ENCODE data around the gene PSMC3IP.
"Not testable (repeated sequence)": the region's sequence is repeated elsewhere in the genome, so short reads cannot be mapped to it uniquely, and the experiment has no call there.

PSMC3IP gene

DNA sequence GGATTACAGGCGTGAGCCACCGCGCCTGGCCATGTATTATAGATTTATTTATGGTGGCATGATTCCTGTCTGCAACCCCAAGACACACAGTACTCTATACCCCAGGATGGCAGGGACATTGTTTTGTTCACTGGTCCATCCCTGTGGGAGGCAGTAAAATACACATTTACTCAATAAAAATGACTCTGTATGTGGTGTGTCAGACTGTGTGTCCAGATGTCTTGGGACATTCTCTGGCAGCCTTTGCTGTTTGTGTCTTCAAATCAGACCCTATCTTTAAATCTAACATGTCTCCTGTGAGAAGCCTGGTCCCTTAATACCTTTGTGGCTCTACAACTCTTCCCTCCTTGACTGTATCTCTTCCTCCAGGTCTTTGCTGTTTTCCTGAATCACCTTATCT is 17.3 kb downstream of the PSMC3IP start:
- no peak for DNase-seq (ENCODE audit: low read depth)

DNA sequence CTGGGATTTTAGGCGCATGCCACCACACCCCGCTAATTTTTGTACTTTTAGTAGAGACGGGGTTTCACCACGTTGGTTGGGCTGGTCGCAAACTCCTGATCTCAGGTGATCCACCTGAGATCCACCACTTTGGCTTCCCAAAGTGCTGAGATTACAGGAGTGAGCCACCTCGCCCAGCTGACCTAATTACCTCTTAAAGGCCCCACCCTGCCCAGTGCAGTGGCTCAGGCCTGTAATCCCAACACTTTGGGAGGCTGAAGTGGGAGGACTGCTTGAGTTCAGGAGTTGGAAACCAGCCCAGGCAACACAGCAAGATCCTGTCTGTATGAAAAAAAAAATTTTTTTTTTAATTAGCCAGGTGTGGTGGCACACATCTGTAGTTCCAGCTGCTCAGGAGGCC is 18.5 kb downstream of the PSMC3IP start:
- no peak for DNase-seq (ENCODE audit: low read depth)

DNA sequence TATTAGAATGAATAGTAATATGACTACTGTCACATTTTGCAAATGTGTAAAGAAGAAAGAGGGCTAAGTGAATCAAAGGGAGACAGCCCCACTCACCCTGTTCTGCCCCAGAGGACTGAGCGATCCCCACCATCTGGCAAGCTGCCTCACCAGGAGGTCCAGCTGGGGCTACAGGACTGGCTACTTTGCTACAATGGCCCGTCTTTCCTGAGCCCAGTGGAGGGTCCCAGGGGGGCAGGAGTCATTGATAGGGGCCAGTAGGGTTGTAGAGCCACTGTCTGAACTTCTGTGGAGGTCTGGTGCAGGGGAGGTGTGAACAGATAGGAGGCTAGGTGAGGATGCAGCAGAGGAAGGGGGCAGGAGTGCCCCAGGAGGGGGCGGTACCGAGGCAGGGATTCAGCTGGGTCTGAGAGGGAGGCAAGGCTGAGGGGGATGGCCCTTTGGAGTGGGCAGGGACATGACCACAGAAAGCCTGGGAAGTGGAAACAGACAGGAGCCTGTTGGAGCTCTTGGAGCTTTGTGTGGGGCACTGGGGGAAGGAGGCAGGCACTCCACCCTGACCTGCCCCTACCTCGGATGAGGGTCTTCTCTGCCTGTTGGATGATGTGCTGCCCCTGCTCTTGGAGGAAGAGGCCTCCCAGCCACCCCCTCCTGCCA is 21.4 kb downstream of the PSMC3IP start:
- not testable (repeated sequence) for DNase-seq (ENCODE audit: low read depth)

DNA sequence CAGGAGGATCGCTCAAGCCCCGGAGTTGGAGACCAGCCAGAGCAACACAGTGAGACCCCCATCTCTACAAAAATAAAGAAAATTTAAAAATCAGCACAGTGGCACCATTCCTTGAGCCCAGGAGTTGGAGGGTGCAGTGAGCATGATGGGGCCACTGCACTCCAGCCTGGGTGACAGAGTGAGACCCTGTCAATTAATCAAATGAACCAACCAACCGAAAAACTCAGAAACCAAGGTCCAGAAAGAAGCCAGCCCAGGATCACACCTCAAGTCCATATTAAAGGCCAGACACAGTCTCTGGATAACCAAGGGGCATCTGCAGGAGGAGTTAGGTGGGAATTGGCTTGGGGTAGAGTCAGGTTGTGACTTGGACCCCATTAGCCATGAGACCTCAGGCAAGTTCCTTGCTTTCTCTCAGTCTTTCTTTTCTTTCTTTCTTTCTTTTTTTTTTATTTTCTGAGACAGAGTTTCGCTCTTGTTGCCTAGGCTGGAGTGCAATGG is 22.4 kb downstream of the PSMC3IP start:
- no peak for DNase-seq (ENCODE audit: low read depth)

DNA sequence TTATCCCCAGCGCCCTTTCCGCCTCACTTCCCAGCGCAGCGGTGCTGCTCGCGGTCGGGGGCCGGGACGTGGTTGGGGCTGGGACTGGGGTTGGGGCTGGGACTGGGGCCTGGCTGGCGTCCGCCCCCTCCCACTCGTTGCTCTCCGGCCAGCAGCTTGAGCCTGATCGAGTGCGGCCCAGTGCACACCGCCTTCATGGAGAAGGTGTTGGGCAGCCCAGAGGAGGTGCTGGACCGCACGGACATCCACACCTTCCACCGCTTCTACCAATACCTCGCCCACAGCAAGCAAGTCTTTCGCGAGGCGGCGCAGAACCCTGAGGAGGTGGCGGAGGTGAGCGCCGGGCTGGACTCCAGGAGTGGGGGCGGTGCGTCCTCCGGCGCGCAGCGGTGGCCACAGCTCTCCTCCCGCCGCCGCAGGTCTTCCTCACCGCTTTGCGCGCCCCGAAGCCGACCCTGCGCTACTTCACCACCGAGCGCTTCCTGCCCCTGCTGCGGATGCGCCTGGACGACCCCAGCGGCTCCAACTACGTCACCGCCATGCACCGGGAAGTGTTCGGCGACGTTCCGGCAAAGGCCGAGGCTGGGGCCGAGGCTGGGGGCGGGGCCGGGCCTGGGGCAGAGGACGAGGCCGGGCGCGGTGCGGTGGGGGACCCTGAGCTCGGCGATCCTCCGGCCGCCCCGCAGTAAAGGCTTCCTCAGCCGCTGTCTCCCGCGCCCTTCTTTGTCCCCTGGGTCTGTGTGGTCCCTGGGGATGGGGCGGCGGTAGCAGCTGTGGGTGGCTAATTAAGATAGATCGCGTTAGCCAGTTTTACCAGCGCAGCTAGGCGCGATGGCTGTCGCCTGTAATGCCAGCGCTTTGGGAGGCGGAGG is 23.0 kb downstream of the PSMC3IP start:
- no peak for DNase-seq (ENCODE audit: low read depth)

DNA sequence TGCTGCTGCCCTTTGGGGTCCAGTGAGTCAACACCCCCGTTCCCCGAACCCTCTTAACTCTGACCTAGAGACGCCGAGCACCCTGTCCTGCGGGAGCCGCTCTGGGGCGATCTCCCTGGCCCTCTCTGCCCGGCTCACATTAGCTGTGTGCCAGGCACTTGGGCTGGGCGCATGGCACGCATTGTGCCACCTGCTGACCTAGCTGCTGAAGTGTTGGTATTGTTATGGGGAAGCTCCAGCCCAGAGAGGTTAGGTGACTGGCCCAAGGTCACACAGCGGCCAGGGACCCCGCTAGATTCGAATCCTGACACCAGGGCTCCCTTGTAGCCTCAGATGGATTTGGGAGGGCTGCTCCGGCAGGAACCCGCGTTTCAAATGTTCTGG is 23.7 kb downstream of the PSMC3IP start:
- DNase-seq (ENCODE audit: low read depth), result no peak

DNA sequence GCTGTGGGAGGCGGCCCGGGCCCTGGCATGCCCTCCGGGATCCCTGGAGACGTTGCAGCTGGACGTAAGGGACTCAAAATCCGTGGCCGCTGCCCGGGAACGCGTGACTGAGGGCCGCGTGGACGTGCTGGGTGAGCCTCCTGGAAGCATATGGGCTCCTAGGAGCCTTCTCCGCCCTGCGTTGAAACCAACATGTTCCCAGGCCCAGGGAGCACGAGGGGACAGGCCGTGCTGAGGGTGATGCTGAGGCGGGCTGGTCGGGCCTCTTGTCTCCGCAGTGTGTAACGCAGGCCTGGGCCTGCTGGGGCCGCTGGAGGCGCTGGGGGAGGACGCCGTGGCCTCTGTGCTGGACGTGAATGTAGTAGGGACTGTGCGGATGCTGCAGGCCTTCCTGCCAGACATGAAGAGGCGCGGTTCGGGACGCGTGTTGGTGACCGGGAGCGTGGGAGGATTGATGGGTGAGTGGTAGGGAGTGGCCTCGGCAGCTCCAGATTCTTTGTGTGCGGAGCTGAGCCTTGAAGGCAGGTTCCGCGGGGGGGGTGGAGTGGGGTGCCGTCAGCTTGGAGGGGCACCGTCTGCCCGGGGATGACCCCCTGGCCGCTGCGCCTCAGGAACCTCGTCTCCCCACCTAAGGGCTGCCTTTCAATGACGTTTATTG is 24.2 kb downstream of the PSMC3IP start:
- no peak for DNase-seq (ENCODE audit: low read depth)

DNA sequence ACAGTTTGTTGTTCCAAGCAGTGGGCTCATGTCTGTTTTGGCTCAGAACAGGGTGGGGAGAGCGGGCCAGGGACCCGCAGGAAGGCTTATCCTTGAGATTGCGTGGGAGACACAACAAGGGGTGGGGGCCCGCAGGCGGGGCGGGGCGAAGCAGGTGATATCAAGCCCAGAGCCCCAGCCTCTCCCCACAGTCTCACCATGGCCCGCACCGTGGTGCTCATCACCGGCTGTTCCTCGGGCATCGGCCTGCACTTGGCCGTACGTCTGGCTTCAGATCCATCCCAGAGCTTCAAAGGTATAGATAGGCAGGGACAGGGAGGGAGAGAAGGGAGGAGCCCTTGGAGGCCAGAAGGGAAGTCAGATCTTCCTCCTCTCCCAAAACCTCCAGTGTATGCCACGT is 24.8 kb downstream of the PSMC3IP start, which contains the start of gene HSD17B1:
Gene HSD17B1, plus strand, starts transcription at position 188 of the 400 bp plus-strand sequence. Its CDS starts 11 bp downstream, at position 199.
- DNase-seq (ENCODE audit: low read depth), result not testable (repeated sequence)

DNA sequence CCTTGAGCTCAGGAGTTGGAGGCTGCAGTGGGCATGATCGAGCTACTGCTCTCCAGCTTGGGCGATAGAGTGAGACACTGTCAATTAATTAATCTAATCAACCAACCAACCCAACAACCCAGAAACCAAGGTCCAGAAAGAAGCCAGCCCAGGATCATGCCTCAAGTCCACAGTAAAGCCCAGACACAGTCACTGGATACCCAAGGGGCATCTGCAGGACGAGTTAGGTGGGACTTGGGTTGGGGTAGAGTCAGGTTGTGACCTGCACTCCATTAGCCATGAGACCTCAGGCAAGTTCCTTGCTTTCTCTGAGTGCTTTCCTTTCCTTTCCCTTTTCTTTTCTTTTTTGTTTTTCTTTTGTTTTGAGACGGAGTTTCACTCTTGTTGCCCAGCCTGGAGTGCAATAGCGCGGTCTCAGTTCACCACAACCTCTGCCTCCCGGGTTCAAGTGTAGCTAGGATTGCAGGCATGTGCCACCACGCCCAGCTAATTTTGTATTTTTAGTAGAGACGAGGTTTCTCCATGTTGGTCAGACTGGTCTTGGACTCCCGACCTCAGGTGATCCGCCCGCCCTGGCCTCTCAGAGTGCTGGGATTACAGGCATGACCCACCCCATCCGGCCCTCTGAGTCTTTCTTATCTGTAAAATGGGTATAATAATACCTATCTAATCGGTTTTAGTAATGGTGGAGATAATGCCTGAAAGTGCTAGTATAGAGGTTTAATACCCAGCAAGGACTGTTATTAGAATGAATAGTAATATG is 28.4 kb downstream of the PSMC3IP start:
- DNase-seq (ENCODE audit: low read depth), result no peak

DNA sequence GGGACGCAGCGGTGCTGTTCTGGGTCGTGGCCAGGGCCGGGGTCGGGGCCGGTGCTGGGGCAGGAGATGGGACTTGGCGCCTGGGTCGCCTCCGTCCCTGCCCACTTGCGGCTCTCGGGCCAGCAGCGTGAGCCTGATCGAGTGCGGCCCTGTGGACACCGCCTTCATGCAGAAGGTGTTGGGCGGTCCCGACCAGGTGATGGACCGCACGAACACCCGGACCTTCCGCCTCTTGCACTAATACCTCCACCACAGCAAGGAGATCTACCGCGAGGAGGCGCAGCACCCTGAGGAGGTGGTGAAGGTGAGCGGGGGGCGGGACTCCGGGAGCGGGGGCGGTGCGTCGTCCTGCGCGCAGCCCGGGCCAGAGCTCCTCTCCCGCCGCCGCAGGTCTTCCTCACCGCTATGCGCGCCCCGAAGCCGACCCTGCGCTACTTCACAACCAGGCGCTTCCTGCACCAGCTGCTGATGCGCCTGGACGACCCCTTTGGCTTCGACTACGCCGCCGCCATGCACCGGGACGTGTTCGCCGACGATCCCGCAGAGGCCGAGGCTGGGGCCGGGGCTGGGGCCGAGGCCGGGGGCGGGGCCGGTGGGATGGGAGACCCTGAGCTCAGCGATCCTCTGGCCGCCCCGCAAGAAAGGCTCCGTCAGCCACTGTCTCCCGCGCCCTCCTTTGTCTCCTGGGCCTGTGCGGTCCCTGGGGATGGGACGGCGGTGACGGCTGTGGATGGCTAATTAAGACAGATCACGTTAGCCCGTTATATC is 29.3 kb downstream of the PSMC3IP start:
- DNase-seq (ENCODE audit: low read depth), result no peak

DNA sequence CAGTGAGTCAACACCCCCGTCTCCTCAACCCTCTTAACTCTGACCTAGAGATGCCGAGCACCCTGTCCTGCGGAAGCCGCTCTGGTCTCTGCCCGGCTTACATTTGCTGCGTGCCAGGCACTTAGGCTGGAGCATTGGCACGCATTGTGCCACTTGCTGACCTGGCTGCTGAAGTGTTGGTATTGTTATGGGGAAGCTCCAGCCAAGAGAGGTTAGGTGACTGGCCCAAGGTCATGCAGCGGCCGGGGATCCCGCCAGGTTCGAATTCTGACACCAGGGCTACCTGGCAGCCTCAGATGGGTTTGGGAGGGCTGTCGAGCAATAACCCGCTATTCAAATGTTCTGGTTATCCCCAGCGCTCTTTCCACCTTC is 29.8 kb downstream of the PSMC3IP start:
- no peak for DNase-seq (ENCODE audit: low read depth)

DNA sequence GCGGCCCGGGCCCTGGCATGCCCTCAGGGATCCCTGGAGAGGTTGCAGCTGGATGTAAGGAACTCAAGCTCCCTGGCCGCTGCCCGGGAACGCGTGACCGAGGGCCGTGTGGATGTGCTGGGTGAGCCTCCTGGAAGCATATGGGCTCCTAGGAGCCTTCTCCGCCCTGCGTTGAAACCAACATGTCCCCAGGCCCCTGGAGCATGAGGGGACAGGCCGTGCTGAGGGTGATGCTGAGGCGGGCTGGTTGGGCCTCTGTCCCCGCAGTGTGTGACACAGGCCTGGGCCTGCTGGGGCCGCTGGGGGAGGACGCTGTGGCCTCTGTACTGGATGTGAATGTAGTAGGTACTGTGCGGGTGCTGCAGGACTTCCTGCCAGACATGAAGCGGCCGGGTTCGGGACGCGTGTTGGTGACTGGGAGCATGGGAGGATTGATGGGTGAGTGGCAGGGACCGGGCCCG is 30.5 kb downstream of the PSMC3IP start:
- no peak for DNase-seq (ENCODE audit: low read depth)

DNA sequence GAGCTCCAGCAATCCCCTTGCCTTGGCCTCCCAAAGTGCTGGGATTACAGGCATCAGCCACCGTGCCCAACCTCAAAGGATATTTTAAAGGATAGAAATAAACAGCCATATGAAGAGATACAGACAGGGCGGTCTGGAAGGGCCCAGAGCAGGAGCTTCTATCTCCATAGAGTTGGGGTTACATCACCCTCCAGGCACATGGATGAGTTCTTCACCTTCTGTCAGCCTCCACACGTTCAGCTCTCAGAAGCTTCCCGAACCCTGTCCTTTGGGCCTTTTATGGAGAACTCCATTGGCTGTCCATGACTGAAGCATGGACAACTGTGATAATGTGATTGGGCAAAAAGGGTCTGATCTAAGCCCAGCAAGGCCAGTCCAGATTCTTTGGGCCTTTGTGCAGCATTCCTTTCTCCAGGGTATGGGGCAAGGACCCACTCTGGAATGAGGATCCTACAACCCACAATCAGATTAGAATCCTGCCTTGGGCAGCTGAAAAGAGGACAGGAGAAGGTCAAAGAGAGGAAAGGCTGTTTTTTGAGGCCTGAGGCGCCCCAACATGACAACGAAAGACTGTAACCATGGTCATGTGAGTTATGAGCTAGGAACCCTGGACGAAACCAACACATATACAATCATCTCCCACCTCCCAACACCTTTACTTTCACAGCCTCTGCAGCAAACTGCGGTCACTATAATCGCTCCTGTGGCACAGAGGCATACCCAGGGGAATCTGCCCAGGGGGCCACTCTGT is 31.6 kb downstream of the PSMC3IP start:
- DNase-seq (ENCODE audit: low read depth), result not testable (repeated sequence)

DNA sequence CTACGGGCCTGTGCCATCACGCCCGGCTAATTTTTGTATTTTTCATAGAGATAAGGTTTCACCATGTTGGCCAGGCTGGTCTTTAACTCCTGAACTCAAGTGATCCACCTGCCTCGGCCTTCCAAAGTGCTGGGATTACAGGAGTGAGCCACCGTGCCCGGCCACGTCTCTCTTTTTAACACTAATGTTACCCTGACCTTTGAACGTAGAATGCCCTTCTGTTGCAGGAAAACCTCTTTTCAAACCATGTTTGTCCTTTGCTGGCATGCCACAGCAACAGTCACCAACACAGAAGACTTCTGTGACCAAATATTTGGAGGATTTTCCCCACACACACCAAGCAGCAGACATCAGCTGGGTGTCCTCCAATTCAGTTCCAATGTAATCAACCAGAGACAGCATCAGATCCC is 32.6 kb downstream of the PSMC3IP start:
- DNase-seq (ENCODE audit: low read depth), result no peak

DNA sequence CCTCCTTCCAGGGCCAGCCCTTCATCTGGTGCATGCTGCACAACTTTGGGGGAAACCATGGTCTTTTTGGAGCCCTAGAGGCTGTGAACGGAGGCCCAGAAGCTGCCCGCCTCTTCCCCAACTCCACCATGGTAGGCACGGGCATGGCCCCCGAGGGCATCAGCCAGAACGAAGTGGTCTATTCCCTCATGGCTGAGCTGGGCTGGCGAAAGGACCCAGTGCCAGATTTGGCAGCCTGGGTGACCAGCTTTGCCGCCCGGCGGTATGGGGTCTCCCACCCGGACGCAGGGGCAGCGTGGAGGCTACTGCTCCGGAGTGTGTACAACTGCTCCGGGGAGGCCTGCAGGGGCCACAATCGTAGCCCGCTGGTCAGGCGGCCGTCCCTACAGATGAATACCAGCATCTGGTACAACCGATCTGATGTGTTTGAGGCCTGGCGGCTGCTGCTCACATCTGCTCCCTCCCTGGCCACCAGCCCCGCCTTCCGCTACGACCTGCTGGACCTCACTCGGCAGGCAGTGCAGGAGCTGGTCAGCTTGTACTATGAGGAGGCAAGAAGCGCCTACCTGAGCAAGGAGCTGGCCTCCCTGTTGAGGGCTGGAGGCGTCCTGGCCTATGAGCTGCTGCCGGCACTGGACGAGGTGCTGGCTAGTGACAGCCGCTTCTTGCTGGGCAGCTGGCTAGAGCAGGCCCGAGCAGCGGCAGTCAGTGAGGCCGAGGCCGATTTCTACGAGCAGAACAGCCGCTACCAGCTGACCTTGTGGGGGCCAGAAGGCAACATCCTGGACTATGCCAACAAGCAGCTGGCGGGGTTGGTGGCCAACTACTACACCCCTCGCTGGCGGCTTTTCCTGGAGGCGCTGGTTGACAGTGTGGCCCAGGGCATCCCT is 34.1 kb downstream of the PSMC3IP start:
- DNase-seq (ENCODE audit: low read depth), result no peak

DNA sequence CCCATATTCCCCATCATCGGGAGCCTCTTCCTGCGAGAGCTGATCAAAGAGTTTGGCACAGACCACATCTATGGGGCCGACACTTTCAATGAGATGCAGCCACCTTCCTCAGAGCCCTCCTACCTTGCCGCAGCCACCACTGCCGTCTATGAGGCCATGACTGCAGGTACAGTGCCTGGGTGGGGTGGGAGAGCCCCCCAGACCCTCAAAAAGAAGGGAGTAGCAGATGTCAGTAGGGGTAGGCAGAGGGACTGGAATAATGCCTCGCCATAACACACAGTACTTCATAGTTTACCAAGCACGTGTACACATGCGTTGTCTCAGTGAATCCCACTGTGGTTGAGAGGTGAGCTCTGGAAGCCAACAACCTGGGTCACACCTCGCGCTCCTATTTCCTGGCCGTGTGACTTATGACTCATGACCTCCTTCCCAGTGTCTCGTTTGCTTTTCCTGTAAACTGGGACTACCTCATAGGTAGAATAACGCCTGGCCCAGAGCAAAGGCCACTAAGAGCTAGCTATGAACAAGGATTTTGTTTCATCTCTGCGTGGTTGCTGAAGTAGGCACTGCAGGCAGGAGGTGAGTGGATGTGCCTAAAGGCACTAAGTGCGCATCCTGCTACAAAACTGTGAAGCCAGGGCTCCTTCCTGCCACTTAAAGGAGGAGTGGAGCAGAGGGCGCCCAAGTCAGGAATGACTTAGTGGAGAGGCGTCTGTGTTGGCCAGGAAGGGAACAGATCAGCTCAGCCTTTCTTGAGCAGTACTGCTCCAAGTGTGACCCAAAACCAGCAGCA is 36.3 kb downstream of the PSMC3IP start:
- no peak for DNase-seq (ENCODE audit: low read depth)

DNA sequence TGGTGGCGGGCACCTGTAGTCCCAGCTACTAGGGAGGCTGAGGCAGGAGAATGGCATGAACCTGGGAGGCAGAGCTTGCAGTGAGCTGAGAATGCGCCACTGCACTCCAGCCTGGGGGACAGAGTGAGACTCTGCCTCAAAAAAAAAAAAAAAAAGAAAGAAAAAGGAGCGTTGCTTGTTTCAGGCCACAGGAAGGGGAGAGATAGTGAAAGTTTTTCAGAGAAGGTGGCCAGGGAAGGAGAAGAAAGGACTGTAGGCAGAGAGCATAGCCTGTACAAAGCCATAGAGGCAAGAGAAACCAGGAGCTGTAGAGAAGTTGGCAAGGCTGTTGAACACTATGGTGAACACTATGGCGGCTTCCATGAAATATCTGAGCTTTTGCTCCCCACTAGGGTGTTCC is 37.0 kb downstream of the PSMC3IP start:
- not testable (repeated sequence) for DNase-seq (ENCODE audit: low read depth)

DNA sequence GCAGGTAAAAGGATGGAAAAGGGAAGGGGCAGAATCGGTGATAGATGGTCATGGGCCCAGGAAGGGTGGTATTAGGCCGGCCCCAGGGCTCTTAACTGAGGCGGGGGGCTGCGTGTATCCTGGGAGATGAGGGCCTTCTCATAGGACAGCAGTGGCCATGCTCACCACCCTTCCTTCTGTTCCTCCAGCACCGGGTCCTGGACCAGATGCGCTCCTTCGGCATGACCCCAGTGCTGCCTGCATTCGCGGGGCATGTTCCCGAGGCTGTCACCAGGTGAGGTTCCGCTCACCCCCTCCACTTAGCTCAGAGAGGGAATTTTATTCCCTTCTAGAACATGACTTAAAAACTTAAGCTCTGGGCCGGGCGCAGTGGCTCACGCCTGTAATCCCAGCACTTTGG is 39.0 kb downstream of the PSMC3IP start:
- no peak for DNase-seq (ENCODE audit: low read depth)
